Measurements from ENCODE around the gene STARD4. TPM values are rescaled to one million over a fixed set of nuclear protein-coding genes. Genes with fewer than 3 reads are reported as not detected.

STARD4 gene
- 110 TPM for total RNA-seq (ENCODE audit: insufficient read depth, low replicate concordance)

- peak; percentile 98 for DNase-seq (ENCODE audit: low spot score)
Measured at GRCh38 chr5:111512375-111513130, at the start of gene STARD4. Gene STARD4 (minus strand): TSS chr5:111512535. CDS start chr5:111507433, 5,102 bp downstream.

DNA sequence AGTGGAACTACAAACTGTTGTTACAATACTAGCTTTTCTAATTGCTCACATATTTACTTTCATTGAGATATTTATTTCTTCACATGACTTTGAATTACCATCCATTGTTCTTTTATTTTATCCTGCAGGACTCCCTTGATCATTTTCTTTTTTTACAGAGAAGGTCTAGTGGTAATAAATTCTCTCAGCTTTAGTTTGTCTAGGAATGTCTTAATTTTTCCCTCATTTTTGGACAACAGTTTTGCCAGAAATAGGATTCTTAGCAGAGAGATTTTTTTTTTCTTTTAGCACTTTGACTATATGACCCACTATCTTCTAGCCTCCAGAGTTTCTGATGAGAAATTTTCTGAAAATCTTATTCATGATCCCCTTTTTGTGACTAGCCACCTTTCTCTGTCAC lies 47.3 kb upstream of the STARD4 start:
- no peak for DNase-seq (ENCODE audit: low spot score)

DNA sequence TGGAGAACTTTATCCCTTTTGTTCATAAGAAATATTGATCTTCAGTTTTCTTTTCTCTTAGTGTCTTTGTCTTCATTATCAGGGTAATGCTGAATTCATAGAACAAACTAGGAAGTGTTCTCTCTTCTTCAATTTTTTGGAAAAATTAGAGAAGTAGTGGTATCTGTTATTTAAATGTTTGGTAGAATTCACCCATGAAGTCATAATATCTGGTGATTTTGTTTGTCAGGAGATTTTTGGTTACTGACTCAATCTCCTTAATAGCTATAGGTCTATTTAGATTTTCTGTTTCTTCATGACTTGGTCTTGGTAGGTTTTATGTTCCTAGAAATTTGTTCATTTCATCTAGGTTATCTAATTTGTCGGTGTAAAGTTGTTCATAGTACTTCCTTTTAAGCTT lies 45.4 kb upstream of the STARD4 start:
- DNase-seq (ENCODE audit: low spot score): no peak

- no peak for DNase-seq (ENCODE audit: low spot score)
Measured at GRCh38 chr5:111557111-111557510, 44.8 kb upstream of the STARD4 start.

DNA sequence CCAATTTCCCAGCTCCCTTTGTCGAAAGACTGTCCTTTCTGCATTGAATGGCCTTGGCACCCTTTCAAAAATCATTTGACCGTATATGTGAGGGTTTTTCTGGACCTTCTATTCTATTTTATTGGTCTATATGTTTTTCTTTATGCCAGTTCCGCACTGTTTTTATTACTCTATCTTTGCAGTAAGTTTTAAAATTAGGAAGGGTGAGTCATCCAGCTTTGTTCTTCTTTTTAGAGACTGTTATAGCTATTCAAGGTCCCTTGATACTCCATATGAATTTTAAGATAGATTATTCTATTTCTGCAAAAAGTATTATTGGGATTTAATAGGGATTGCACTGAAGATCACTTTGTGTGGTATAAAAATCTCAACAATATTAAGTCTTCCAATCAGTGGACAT lies 44.2 kb upstream of the STARD4 start:
- DNase-seq (ENCODE audit: low spot score): no peak

- no peak for DNase-seq (ENCODE audit: low spot score)
Measured at GRCh38 chr5:111555760-111556159, 43.4 kb upstream of the STARD4 start.

DNA sequence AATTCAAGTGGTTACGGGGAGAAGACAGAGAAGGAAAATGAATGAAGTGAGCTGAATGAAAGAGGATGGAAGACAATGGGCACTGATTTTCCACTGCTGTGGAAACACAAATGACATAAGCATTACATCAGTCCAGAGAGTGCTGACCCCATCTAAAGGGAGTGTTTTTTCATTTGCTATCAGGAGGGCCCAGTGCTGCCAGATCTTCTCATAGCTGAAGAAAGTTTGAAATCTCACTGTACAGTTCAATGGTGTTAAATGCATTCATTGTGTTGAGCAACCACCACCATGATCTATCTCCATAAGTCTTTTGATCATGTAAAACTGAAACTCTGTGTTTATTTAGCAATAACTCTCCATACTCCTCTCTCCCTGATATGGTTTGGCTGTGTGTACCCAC lies 41.5 kb upstream of the STARD4 start:
- DNase-seq (ENCODE audit: low spot score): no peak

DNA sequence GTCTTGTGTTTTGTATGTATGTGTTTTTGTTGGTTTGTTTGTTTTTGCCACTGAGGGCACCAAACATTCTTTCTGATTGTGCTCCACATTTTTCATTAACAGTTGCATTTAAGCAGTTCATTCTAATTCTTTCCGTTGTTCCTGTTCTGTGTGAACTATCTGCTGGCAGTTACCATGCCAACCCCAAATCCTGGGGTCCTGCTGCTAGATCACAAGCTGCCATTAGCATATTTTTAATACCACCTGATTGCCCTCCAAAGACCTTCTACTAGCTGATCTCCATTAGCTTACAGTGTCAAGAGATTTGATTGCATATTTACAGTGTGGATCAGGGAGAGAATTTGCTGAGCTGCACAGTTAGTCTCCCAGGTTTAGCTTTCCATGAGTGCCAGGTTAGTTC lies 40.6 kb upstream of the STARD4 start:
- DNase-seq (ENCODE audit: low spot score): no peak

DNA sequence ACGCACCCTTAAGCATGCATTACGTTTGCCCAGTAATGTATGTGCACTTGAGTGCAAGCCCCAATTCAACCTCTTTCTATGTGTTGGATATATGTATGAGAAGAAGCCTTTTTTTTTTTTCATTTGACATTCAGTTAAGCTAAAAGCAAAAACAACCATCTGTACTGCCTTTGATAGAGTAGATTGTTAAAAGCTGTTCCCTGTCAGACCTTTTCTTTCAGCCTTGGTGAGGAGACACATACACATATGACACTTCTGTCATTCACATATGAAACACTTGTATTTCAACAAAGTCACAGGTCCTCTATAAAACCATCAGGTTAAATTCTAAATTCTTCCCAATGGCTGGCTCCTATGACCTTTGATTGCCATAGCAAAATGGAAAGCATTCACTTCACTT lies 40.2 kb upstream of the STARD4 start:
- DNase-seq (ENCODE audit: low spot score): no peak

DNA sequence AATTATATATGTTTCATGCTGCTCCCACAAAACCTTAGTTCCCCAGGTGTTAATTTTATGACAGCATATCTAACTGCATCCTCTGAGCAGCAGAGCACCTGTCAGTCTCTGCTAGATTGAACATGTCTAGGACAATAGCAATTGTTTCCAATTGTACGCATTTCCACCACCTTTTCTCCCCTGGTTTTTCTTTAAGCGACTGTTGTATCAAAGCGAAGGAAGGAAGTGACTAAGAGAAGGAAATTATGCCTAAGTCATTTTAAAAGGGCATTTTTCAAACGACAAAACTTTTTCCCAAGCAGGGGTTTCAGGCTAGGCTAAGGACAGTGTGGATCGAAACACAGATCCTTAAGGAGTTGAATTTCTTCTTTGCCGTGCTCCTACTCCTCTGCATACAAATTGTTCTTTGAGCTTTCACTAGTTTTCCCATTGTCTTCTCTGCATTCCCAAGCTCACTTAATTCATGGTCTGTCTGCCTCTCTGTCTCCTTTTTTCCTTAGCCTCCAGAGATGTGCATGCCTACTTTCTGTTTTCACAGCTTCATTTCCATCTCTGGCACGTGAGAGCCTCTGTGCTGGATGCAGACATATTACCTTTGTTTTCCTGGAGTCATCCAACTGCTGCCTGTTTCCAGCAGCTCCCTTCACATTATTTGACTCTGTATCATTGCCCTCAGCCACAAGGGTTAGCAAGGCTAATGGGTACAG lies 39.4 kb upstream of the STARD4 start:
- peak; percentile 13 for DNase-seq (ENCODE audit: low spot score)

GRCh38 chr5:111551161-111551560 lies 38.8 kb upstream of the STARD4 start:
- peak; percentile 13 for DNase-seq (ENCODE audit: low spot score)

GRCh38 chr5:111550282-111551020 lies 38.1 kb upstream of the STARD4 start:
- peak; percentile 93 for DNase-seq (ENCODE audit: low spot score)

- DNase-seq (ENCODE audit: low spot score): no peak
Measured at GRCh38 chr5:111548992-111549649, 36.8 kb upstream of the STARD4 start.

DNA sequence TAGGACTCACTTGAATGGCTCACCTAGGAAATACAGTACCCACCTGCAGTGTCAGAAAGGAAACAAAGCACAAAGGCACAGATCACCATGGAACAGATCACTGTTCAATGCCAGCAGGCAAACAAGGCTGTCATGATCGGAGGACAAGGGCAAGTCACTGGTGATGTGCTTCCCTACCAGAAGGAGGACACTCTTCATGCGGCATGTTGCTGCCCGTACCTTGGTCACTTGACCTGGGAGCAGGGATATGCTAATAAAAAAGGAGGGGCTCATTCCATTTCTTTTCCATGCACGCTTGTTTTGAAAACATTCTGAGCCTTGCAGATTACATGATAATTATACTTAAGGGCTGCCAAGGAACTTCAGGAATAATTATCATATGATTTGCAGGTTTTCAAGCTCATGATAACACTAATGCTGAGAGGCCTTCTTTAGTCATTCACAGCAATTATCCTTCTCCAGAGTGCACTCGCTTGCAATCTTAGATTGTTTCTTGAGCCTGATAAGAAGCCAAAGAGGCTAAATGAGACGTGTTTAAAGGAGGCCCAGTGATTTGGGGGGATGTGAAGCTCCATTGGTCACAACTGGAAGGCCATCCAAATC lies 36.1 kb upstream of the STARD4 start:
- no peak for DNase-seq (ENCODE audit: low spot score)

DNA sequence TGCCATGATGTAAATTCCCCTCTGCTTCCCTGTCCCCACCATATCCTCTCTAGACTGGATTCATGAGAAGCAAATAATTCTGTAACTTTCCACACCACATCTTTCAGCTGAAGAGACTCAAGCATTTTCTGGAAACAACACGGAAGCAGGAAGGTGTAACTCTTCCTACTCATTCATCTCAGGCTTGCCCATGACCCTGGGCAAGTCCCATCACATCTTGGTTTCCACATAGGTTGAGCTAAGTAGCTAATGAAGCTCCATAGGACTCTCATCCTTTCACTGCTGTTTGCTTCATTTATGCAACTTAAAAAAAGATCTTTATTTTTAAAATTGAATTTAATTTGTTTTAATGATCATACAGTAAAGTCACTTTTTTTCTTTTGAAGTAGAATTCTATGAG lies 32.7 kb upstream of the STARD4 start:
- DNase-seq (ENCODE audit: low spot score): no peak

DNA sequence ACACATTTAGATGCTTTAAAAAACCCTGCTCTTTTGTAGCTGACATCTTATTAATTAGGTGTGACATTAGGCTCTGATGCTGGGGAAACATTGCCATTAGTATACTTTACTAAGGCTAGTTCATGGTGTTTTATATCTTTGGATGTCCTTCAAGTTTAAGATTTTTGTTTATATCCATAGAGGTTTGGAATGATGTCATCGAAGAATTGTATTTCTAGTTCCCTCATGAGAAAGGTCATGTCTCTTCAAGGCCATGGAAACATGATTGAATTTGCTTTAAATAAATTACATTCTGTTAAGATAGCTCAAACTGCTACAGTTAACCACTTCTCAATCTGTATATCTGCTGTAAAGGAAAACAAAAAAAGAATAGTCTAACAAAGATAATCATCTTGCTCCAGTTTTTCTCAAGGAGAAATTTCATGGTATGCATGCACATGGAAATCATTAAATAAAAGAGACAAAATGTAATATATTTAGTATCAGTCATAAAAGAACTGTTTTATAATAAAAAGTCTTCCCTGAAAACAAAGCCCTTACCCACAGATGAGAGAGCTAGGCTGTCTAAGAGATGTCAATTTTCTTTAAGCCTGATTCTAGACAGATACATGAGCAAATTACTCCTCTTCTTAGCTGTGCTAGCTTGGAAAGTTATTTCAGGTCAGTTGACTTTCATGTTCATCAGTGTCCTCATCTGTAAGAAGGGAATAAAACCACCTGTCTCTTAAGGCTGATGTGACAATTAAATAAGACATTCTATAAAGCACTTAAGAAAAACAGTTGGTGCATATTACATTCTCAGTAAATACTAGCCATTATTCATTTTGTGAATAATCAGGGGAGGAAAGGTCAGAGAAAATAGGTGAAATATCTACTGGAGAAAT lies 25.0 kb upstream of the STARD4 start:
- DNase-seq (ENCODE audit: low spot score): no peak

DNA sequence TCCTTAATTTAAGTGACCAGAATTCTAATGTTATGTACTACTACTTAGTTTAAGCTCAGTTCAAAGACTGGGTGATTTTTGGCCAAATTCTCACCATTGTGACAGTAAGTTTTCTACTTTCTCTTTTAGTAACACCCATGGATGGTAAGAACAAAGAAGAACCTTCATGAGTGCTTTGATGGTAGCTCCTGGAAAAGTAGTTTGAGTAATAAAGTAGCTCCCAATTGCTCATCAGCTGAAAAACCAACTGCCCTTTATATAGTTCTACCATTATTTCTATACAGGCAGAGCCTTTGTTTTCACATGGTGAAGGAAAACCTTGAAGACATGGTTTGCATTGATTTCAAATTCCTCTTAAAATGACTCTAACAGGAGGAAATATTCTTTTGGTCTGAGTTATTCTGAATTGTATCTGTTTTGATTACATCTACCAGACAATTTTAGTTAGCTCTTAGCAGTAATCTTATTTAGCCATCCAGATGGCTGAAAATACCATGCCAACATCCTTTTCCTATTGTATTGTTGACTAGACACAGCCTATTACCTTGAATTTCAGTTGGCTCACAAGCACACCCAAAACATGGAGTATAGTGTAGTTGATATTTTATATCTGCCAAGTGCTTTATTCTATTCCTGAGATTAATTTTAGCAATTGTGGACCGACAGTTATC lies 23.7 kb upstream of the STARD4 start:
- no peak for DNase-seq (ENCODE audit: low spot score)

DNA sequence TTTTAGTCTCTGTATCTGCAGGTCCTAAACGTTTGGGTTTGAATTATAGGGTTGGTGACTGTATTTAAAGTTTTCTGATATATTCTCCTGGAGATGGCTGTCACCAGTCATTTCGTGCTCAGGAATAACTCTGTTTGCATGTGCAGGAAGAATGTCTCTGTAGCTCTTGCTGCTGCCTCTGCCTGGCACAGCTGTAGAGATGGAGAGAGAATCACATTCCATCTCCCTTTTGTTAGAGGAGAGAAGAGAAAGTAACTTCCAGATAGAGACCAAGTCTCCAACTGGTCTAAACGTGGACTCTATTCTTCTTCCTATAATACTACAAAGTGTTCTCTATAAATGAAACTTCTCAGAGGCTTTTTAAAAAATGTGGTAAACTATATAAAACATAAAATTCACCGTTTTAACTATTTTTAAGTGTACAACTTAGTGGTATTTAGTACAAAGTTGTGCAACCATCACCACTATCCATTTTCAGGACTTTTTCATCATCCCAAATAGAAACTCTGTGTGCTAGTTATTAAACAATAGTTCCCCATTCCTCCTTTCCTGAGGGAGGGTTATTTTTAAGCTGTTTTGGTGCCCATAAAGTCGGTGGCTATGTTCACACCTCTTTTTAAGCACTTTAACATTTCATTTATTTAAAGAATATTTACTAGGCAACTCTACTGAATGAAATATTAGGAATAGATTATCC lies 20.7 kb upstream of the STARD4 start:
- DNase-seq (ENCODE audit: low spot score): peak; percentile 23

DNA sequence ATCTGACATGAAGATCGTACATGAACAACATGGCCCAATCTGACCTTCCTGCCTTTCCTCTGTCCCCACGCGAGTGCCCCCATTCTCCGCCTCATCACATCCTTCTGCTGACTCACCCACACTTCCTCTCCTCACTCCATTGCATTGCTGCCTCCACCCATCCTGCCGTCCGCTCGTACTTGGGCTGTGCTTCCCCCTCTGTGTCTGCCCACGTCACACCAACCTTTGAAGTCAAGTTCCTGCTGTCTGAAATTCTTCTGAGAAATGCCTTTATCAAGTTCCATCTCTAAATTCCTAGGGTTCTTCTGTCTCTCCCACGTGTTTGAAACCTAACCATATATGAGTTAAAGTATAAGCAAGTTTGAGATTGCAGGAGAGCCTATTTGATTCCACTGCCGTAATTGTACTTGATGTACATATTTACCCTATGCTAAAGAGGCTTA lies 18.0 kb upstream of the STARD4 start:
- DNase-seq (ENCODE audit: low spot score): peak; percentile 81

Data from umbilical cord (tissue), 2 donors.